PC-3 (cell line): ENCODE results near the gene TMPRSS3. TPM values are rescaled to one million over a fixed set of nuclear protein-coding genes. Genes with fewer than 3 reads are reported as not detected.
A peak's percentile ranks its signal among the peaks of the same experiment; 100 is the strongest.

Source experiments
- ATAC-seq: fragments of 200-7000 bp; cut with Tn5 transposase; 2 replicates; pipeline ENCODE4 v1.9.1; 2020; ENCODE audit warnings: mild to moderate bottlenecking, moderate library complexity
- BruUV-seq: library from RNA; stranded (reverse); fragments of 400-500 nt; replicated peaks from 2 replicates; lab custom pipeline; 2021; lab: Mats Ljungman, UMichigan
- CTCF ChIA-PET: fragments of 300-600 bp; sonication (Branson Sonifier 250); formaldehyde crosslinking; loops from one replicate; lab custom pipeline; 2022; ENCODE audit warnings: antibody characterized with exemption; lab: Charles Lee
- POLR2A ChIA-PET: fragments of 300-600 bp; sonication (Branson Sonifier 250); formaldehyde crosslinking; loops from one replicate; lab custom pipeline; 2022; ENCODE audit warnings: antibody characterized with exemption; ENCODE audit not compliant: unreplicated experiment; lab: Charles Lee
- DNase-seq: peaks from one replicate; pipeline ENCODE4 v3.0.0-alpha.2; 2015
- H2AFZ ChIP-seq: fragments of 300-600 bp; sonication (generic); 2 replicates; pipeline ENCODE4 v1.6.0; 2016; ENCODE audit warnings: antibody characterized with exemption, low read length
- H3F3A ChIP-seq: fragments of 300-600 bp; sonication (generic); one replicate; pipeline ENCODE4 v1.6.0; 2017; ENCODE audit warnings: antibody characterized with exemption, low read length, control low read depth, mild to moderate bottlenecking; ENCODE audit not compliant: unreplicated experiment
- H3K27ac ChIP-seq: fragments of 300-600 bp; sonication (generic); 2 replicates; pipeline ENCODE4 v1.5.1; 2016; ENCODE audit warnings: mild to moderate bottlenecking, low read length
- H3K27me3 ChIP-seq: fragments of 300-600 bp; sonication (generic); 2 replicates; pipeline ENCODE4 v1.6.1; 2016; ENCODE audit warnings: low read length, mixed read lengths
- H3K36me3 ChIP-seq: fragments of 300-600 bp; sonication (generic); 2 replicates; pipeline ENCODE4 v1.6.1; 2016; ENCODE audit warnings: low read depth, mixed run types, low read length, mixed read lengths
- H3K4me1 ChIP-seq: fragments of 300-600 bp; sonication (generic); 2 replicates; pipeline ENCODE4 v1.5.1; 2016; ENCODE audit warnings: low read length; ENCODE audit not compliant: insufficient read depth
- H3K4me2 ChIP-seq: fragments of 300-600 bp; sonication (generic); 2 replicates; pipeline ENCODE4 v1.6.0; 2016; ENCODE audit warnings: low read length
- H3K4me3 ChIP-seq: fragments of 300-600 bp; sonication (generic); 2 replicates; pipeline ENCODE4 v1.5.1; 2016; ENCODE audit warnings: mild to moderate bottlenecking, low read length, mixed read lengths
- H3K79me2 ChIP-seq: fragments of 300-600 bp; sonication (generic); 2 replicates; pipeline ENCODE4 v1.6.1; 2017; ENCODE audit warnings: low read length, mixed read lengths
- H3K9ac ChIP-seq: fragments of 300-600 bp; sonication (generic); 2 replicates; pipeline ENCODE4 v1.6.0; 2016; ENCODE audit warnings: mild to moderate bottlenecking, low read length
- H3K9me2 ChIP-seq: fragments of 300-600 bp; sonication (generic); replicated peaks from 2 replicates; pipeline ENCODE4 v1.6.1; 2016; ENCODE audit warnings: mixed run types, low read length, mixed read lengths
- H3K9me3 ChIP-seq: fragments of 300-600 bp; sonication (generic); 2 replicates; pipeline ENCODE4 v1.6.1; 2016; ENCODE audit warnings: low read length, mixed read lengths
- H4K20me1 ChIP-seq: fragments of 300-600 bp; sonication (generic); 2 replicates; pipeline ENCODE4 v1.6.1; 2016; ENCODE audit warnings: low read length, mixed read lengths
- CTCF ChIP-seq: fragments of 300-600 bp; sonication (generic); conservative IDR thresholded peaks from 2 replicates; pipeline ENCODE4 v1.5.1; 2017; ENCODE audit warnings: antibody characterized with exemption, low read depth, mild to moderate bottlenecking, low read length
- EZH2 ChIP-seq: fragments of 300-600 bp; sonication (generic); IDR thresholded peaks from one replicate; pipeline ENCODE4 v1.6.1; 2017; ENCODE audit warnings: antibody characterized with exemption, mild to moderate bottlenecking, low read length; ENCODE audit not compliant: unreplicated experiment
- EZH2phosphoT487 ChIP-seq: fragments of 300-600 bp; sonication (generic); IDR thresholded peaks from 2 replicates; pipeline ENCODE4 v1.6.1; 2018; ENCODE audit warnings: mild to moderate bottlenecking, antibody characterized with exemption, low read length, borderline replicate concordance
- intact Hi-C: fragments of 100-400 bp; cut with micrococcal nuclease; formaldehyde crosslinking; loops from 2 replicates; pipeline ENCODE4 v1.9.0; 2023
- total RNA-seq: library from RNA; depleted of rRNA; stranded (reverse); fragments of >200 nt; gene quantifications from 2 replicates; pipeline ENCODE4 v1.2.3, GENCODE V29; 2014

TMPRSS3 gene
- total RNA-seq, 1 experiment from 2014 or later = not detected

- no peak for ATAC-seq
- no peaks in the 10 kb centered on the region for H3K79me2 ChIP-seq
- H3K4me3 ChIP-seq = no peak overlapping the region
- no peaks in the 10 kb centered on the region for H3K36me3 ChIP-seq
- H3K9ac ChIP-seq = no peak overlapping the region
- DNase-seq = no peak
- no peaks in the 10 kb centered on the region for H3F3A ChIP-seq
- H2AFZ ChIP-seq = no peak overlapping the region
- H3K9me3 ChIP-seq = peaks cover 9% of the 10 kb centered on the region; the same call in 1 of the 2 replicates
- H3K27me3 ChIP-seq = no peaks in the 10 kb centered on the region
- TF ChIP-seq EZH2 (no peak), EZH2phosphoT487 (no peak), CTCF (no peak)
- no peaks in the 10 kb centered on the region for H4K20me1 ChIP-seq
- no peak overlapping the region for H3K27ac ChIP-seq
- ChIA-PET CTCF (no interaction called here), POLR2A (no interaction called here)
- H3K4me2 ChIP-seq = no peak overlapping the region
- no TSS peak for BruUV-seq
- intact Hi-C loops = no loop called here
- H3K9me2 ChIP-seq = no peaks in the 10 kb centered on the region
- peaks cover 16% of the 10 kb centered on the region for H3K4me1 ChIP-seq
Measured at GRCh38 chr21:42356046-42356445, 39.8 kb downstream of the TMPRSS3 start.

GRCh38 chr21:42353623-42354022 is 42.2 kb downstream of the TMPRSS3 start:
- Histone ChIP-seq H4K20me1 (no peaks in the 10 kb centered on the region), H3K9ac (no peak overlapping the region), H3K36me3 (no peaks in the 10 kb centered on the region), H3K27me3 (no peaks in the 10 kb centered on the region), H2AFZ (no peak overlapping the region), H3K27ac (no peak overlapping the region), H3K4me2 (no peak overlapping the region), H3K9me2 (no peaks in the 10 kb centered on the region), H3K4me3 (no peak overlapping the region), H3K9me3 (peaks cover 9% of the 10 kb centered on the region; the same call in 1 of the 2 replicates), H3F3A (no peaks in the 10 kb centered on the region), H3K4me1 (peaks cover 25% of the 10 kb centered on the region), H3K79me2 (no peaks in the 10 kb centered on the region)
- TF ChIP-seq CTCF = no peak
- TF ChIP-seq EZH2phosphoT487 = no peak
- no peak for TF ChIP-seq EZH2
- no peak for DNase-seq
- no TSS peak for BruUV-seq
- no peak for ATAC-seq
- intact Hi-C loops = no loop called here
- ChIA-PET POLR2A (interaction anchor here (0.5 kb wide), 1 partner anchor 104 kb away, joined by 3 read pairs; no protein-coding TSS in a partner anchor), CTCF (no interaction called here)

GRCh38 chr21:42352441-42353095 is 43.3 kb downstream of the TMPRSS3 start:
- intact Hi-C loops = no loop called here

More at GRCh38 chr21:42352441-42353095, 43.3 kb downstream of the TMPRSS3 start:
- peak; percentile 51 for DNase-seq
- H3K4me2 ChIP-seq = no peak overlapping the region
- ChIA-PET CTCF (no interaction called here), POLR2A (no interaction called here)
- no peaks in the 10 kb centered on the region for H3K9me2 ChIP-seq
- H3K36me3 ChIP-seq = no peaks in the 10 kb centered on the region
- peak overlapping the region; percentile 87 for H3K27ac ChIP-seq
- no peak for ATAC-seq
- H3F3A ChIP-seq = no peaks in the 10 kb centered on the region
- no peaks in the 10 kb centered on the region for H4K20me1 ChIP-seq
- no peak overlapping the region for H2AFZ ChIP-seq
- BruUV-seq = no TSS peak
- H3K9ac ChIP-seq = peak overlapping the region; percentile 52; the same call in 1 of the 2 replicates
- H3K27me3 ChIP-seq = no peaks in the 10 kb centered on the region
- TF ChIP-seq EZH2phosphoT487 (no peak), CTCF (no peak), EZH2 (no peak)
- no peaks in the 10 kb centered on the region for H3K79me2 ChIP-seq
- peaks cover 25% of the 10 kb centered on the region for H3K4me1 ChIP-seq
- H3K9me3 ChIP-seq = peaks cover 9% of the 10 kb centered on the region; the same call in 1 of the 2 replicates
- no peak overlapping the region for H3K4me3 ChIP-seq
